ENCODE data around the gene NIFK. TPM values are rescaled to one million over a fixed set of nuclear protein-coding genes. Genes with fewer than 3 reads are reported as not detected.

Gene NIFK
- total RNA-seq, 1 donor from 2014 or later: 60.8 TPM

DNA sequence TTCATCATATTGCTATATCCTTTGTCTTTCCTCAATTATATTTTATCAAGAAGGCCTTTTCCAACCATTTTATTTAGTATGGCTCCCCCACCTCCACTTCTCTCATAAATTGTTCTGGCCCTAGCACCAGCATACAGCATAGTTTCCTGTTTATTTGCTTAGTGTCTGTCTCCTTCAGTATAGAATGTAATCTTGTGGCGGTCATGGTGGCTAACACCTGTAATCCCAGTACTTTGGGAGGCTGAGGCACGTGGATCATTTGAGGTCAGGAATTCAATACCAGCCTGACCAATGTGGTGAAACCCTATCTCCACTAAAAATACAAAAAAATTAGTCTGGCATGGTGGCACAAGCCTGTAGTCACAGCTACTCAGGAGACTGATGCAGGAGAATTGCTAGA, 47.9 kb downstream of the NIFK start:
- no peak overlapping the region for H3K4me3 ChIP-seq (ENCODE audit: low read depth, low read length)
- TF ChIP-seq, protein P1, sequence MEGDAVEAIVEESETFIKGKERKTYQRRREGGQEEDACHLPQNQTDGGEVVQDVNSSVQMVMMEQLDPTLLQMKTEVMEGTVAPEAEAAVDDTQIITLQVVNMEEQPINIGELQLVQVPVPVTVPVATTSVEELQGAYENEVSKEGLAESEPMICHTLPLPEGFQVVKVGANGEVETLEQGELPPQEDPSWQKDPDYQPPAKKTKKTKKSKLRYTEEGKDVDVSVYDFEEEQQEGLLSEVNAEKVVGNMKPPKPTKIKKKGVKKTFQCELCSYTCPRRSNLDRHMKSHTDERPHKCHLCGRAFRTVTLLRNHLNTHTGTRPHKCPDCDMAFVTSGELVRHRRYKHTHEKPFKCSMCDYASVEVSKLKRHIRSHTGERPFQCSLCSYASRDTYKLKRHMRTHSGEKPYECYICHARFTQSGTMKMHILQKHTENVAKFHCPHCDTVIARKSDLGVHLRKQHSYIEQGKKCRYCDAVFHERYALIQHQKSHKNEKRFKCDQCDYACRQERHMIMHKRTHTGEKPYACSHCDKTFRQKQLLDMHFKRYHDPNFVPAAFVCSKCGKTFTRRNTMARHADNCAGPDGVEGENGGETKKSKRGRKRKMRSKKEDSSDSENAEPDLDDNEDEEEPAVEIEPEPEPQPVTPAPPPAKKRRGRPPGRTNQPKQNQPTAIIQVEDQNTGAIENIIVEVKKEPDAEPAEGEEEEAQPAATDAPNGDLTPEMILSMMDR (IDR thresholded peaks at IDR 0.05; ENCODE audit: insufficient read depth, low read length, poor library complexity, severe bottlenecking): no peak
- H3K36me3 ChIP-seq (ENCODE audit: control insufficient read depth, insufficient read depth, low read length): no peaks in the 10 kb centered on the region
- H3K27me3 ChIP-seq (ENCODE audit: control insufficient read depth, insufficient read depth, low read length): no peaks in the 10 kb centered on the region
- no peak for DNase-seq (ENCODE audit: low read depth)

DNA sequence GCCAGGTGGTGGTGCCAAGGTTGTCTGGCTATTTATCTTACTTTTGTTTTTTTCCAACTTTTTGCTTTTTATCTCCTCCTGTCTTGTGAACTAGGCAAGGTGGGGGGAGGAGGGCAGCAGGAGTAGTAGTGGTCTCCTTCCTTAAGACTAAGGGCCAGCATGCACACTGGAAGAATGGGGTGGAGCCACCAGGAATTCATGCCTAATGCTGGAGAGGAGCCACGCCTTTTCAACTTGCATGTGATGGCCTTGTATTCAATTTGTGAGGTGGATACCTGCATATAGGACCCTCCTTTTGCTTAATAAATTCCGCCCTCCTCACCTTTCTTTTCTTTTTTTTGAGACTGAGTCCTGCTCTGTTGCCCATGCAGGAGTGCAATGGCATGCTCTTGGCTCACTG, 49.8 kb downstream of the NIFK start:
- no peak for DNase-seq (ENCODE audit: low read depth)
- TF ChIP-seq, protein P1 (IDR thresholded peaks at IDR 0.05; ENCODE audit: insufficient read depth, low read length, poor library complexity, severe bottlenecking): no peak
- no peak overlapping the region for H3K4me3 ChIP-seq (ENCODE audit: low read depth, low read length)
- no peaks in the 10 kb centered on the region for H3K27me3 ChIP-seq (ENCODE audit: control insufficient read depth, insufficient read depth, low read length)
- H3K36me3 ChIP-seq (ENCODE audit: control insufficient read depth, insufficient read depth, low read length): no peaks in the 10 kb centered on the region

DNA sequence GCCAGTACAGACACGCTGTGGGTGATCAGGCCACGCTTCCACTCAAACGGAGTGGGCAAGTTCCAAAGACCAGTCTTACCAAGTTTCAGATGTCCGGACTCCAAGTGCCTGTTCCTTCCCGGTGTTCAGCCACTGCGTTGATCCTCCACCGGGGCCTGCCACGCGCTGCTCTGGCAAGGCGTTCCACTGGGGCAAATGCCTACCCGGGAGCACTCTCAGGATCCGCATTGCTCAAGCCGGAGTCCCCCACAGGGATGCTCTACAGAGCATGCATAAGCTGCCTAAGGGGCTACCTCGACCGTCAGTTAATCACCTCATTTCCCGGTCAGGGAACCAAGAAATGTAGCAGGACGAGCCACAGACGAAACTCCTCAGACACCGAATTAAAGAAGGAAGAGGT, 50.5 kb downstream of the NIFK start:
- Histone ChIP-seq H3K4me3 (ENCODE audit: low read depth, low read length) (no peak overlapping the region), H3K27me3 (ENCODE audit: control insufficient read depth, insufficient read depth, low read length) (no peaks in the 10 kb centered on the region), H3K36me3 (ENCODE audit: control insufficient read depth, insufficient read depth, low read length) (no peaks in the 10 kb centered on the region)
- TF ChIP-seq, protein P1 (IDR thresholded peaks at IDR 0.05; ENCODE audit: insufficient read depth, low read length, poor library complexity, severe bottlenecking): no peak
- no peak for DNase-seq (ENCODE audit: low read depth)

DNA sequence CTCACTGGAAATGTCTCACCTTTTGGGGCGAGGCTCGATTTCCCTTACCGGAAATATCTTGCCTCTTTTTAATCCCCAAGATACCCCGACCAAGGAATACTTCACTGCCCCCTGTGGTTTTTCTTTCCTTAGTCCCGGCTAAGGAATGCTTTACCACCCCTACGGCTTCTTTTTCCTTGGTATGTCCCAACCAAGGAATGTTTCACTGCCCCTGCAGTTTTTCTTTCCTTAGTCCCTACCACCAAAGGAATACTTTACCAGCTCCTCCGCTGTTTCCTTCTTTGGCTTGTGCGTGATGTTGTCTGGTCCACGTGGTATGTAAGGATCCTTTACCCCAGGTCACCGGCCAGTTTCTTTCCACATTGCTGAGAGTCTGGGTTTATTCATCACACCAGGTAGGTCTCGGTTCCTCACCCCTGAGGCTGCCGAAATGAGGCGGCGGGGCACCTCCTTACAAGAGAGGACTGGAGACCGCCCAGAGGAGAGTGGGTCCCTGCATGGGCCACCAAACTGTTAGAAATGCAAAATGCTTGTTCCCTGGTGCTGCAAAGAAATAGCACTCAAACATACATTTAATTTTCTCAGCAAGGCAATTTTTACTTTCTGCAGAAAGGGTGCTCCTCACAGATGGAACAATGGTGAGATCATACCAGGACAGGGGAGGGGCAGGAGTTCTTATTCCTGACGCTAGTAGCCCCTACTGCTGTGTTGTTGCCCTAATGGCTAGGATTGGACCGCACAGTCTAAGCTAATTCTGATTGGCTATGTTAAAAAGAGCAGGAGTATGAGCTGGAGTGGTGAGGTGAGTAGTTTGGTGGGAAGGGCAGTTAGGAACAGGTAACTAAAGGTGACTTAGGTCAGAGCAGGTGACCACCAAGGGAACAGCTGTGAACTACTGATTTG, 54.0 kb downstream of the NIFK start:
- no peak for DNase-seq (ENCODE audit: low read depth)
- TF ChIP-seq, protein P1 (IDR thresholded peaks at IDR 0.05; ENCODE audit: insufficient read depth, low read length, poor library complexity, severe bottlenecking): no peak
- Histone ChIP-seq H3K36me3 (ENCODE audit: control insufficient read depth, insufficient read depth, low read length) (no peaks in the 10 kb centered on the region), H3K27me3 (ENCODE audit: control insufficient read depth, insufficient read depth, low read length) (no peaks in the 10 kb centered on the region), H3K4me3 (ENCODE audit: low read depth, low read length) (no peak overlapping the region)

DNA sequence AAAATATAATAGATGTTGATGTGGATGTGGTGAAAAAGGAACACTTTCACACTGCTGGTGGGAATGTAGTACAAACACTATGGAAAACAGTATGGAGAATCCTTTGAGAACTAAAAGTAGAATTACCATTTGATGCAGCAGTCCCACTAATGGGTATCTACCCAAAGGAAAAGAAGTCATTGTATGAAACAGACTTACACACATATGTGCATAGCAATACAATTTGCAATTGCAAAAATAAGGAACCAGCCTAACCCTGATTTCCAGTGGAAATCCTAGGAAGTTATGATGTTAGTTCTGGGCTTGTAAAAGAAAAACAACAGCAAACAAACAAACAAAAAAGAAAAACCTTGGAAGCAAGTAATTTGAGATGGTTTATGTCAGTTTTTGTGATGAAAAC, 58.8 kb downstream of the NIFK start:
- TF ChIP-seq, protein P1 (IDR thresholded peaks at IDR 0.05; ENCODE audit: insufficient read depth, low read length, poor library complexity, severe bottlenecking): no peak
- Histone ChIP-seq H3K36me3 (ENCODE audit: control insufficient read depth, insufficient read depth, low read length) (no peaks in the 10 kb centered on the region), H3K4me3 (ENCODE audit: low read depth, low read length) (no peak overlapping the region), H3K27me3 (ENCODE audit: control insufficient read depth, insufficient read depth, low read length) (no peaks in the 10 kb centered on the region)
- no peak for DNase-seq (ENCODE audit: low read depth)

Other genes with a start within 250 kb of the NIFK start
- not detected in 2 replicates for gene RNU4ATAC, start 206.0 kb downstream of the NIFK start, total RNA-seq
- gene CLASP1, start 87.4 kb downstream of the NIFK start, total RNA-seq: 54.1 and 67.1 TPM in 2 replicates
- 64.1 and 65.2 TPM in 2 replicates for gene TSN, start 18.8 kb upstream of the NIFK start, total RNA-seq